ENCODE data around the gene INAVA.

DNA sequence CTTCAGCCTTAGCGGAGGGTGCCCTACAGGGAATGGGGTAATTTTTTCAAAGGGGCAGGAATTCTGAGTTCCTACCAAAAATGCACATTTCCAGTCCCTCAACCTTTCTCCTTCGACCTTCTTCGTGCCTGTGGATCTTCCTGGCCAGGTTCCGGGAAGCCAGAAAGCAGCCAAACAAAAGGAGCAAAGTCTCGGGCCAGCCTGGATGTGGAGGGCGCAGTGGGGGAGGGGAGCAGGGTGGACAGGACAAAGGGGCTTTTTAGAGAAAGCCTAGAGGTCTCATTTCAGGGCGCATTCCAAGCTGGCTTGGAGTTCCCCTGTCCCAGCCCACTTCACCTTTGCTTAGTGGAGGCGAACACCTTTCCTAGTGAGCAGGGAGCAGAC lies 2.9 kb upstream of the INAVA start:
- TF ChIP-seq, protein P1, sequence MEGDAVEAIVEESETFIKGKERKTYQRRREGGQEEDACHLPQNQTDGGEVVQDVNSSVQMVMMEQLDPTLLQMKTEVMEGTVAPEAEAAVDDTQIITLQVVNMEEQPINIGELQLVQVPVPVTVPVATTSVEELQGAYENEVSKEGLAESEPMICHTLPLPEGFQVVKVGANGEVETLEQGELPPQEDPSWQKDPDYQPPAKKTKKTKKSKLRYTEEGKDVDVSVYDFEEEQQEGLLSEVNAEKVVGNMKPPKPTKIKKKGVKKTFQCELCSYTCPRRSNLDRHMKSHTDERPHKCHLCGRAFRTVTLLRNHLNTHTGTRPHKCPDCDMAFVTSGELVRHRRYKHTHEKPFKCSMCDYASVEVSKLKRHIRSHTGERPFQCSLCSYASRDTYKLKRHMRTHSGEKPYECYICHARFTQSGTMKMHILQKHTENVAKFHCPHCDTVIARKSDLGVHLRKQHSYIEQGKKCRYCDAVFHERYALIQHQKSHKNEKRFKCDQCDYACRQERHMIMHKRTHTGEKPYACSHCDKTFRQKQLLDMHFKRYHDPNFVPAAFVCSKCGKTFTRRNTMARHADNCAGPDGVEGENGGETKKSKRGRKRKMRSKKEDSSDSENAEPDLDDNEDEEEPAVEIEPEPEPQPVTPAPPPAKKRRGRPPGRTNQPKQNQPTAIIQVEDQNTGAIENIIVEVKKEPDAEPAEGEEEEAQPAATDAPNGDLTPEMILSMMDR (IDR thresholded peaks at IDR 0.05) = no peak
- TF ChIP-seq ZFX (IDR thresholded peaks at IDR 0.05; ENCODE audit: borderline replicate concordance) = no peak
